Esophagus muscularis mucosa (tissue), 4 donors: ENCODE measurements around the gene CACNA1S. TPM values are rescaled to one million over a fixed set of nuclear protein-coding genes. Genes with fewer than 3 reads are reported as not detected.

Experiments used
- DNase-seq: peaks from one replicate; pipeline ENCODE4 v3.0.0-alpha.2; 2017; ENCODE audit errors: extremely low spot score
- H3K27ac ChIP-seq, 4 donors: fragments of 200-600 bp; sonication (generic); replicated peaks in 1 of 4; 1 replicate in 3 of 4; 2 replicates in 1 of 4; pipeline ENCODE4 v1.5.1; 2016 to 2019; ENCODE audit warnings: mild to moderate bottlenecking in 1 of 4
- H3K27me3 ChIP-seq, 4 donors: fragments of 200-600 bp; sonication (generic); one replicate each; pipeline versions ENCODE4 v1.5.1 to v1.6.0; 2016 to 2019
- H3K36me3 ChIP-seq, 4 donors: fragments of 200-600 bp; sonication (generic); one replicate each; pipeline ENCODE4 v1.5.1; 2016 to 2019
- H3K4me1 ChIP-seq, 4 donors: fragments of 200-600 bp; sonication (generic); one replicate each; pipeline ENCODE4 v1.5.1; 2016 to 2019
- H3K4me3 ChIP-seq, 4 donors: fragments of 200-600 bp; sonication (generic); 1 replicate in 2 of 4; 2 replicates in 2 of 4; pipeline ENCODE4 v1.5.1; 2016 to 2019; ENCODE audit warnings: mild to moderate bottlenecking in 4 of 4, moderate library complexity in 1 of 4
- H3K9me3 ChIP-seq, 4 donors: fragments of 200-600 bp; sonication (generic); 1 replicate in 3 of 4; 2 replicates in 1 of 4; pipeline ENCODE4 v1.5.1; 2016 to 2019
- EP300 ChIP-seq: sonication (generic); formaldehyde crosslinking; IDR thresholded peaks from one replicate; pipeline ENCODE4 v1.6.1; 2017; ENCODE audit warnings: antibody characterized with exemption
- POLR2A ChIP-seq: fragments of 450-650 bp; IDR thresholded peaks from one replicate; pipeline ENCODE4 v1.6.1; 2017; ENCODE audit warnings: antibody characterized with exemption, moderate library complexity, mild to moderate bottlenecking, low read depth
- POLR2AphosphoS5 ChIP-seq, 2 donors: sonication (generic); formaldehyde crosslinking; IDR thresholded peaks; one replicate each; pipeline ENCODE4 v1.6.1; 2017; ENCODE audit warnings: antibody characterized with exemption in 2 of 2
- whole genome bisulfite sequencing: methylation state at CpG from one replicate; pipeline ENCODE4 v1.1.5; 2018; 5-methylcytosine and 5-hydroxymethylcytosine counted together
- intact Hi-C: fragments of 100-400 bp; cut with DNase I; formaldehyde crosslinking; loops from one replicate; pipeline ENCODE4 v1.15.1; 2023
- total RNA-seq, 4 donors: library from RNA; depleted of rRNA; stranded (reverse); fragments of >200 nt; gene quantifications; one replicate each; pipeline versions ENCODE4 v1.1.0 to v1.2.1, GENCODE V29; 2016
- TF ChIP-seq, protein P1 (sequence below), 3 experiments: fragments of 200-600 bp in 2 of 3; fragments of 450-650 bp in 1 of 3; sonication (generic) in 2 of 3; IDR thresholded peaks; one replicate each; pipeline ENCODE4 v1.5.1; 2017 to 2019; ENCODE audit warnings: antibody characterized with exemption in 3 of 3, mild to moderate bottlenecking in 2 of 3, moderate library complexity in 1 of 3

Gene CACNA1S
- total RNA-seq, 4 donors from 2014 or later, result not detected

DNA sequence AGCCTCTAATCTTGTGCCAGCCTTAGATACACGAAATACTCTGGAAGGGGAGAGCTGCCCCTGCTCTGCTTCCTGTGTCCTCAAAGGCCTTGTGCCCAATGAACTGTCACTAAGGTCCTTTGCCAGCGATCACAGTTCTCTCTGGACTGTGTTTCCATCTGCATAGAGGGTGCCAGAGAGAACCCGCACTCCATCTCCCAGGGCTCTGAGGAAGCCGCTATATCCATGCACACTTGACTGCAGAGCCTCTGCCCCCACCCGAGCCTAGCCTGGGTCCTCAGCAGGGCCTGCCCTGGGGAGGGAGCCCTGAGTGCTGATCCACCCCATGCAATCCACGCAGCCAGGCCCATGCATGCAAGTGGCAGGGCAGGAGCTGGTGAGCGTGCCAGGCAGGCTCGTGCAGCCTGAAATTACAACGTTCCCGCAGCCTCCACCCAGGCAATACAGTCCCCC lies 58.1 kb downstream of the CACNA1S start:
- Histone ChIP-seq H3K27ac (no peak overlapping the region), H3K27me3 (no peaks in the 10 kb centered on the region), H3K36me3 (no peaks in the 10 kb centered on the region), H3K4me1 (peaks cover 9 to 51% (median 43%) of the 10 kb centered on the region in 4 donors), H3K4me3 (no peak overlapping the region), H3K9me3 (no peaks in the 10 kb centered on the region)
- WGBS, result 68% methylated on average over 10 of the region's 10 CpGs
- intact Hi-C loops, result no loop called here
- no peak for DNase-seq
- TF ChIP-seq POLR2A (no peak), POLR2AphosphoS5 (IDR thresholded peaks at IDR 0.05) (no peak), EP300 (no peak)
- TF ChIP-seq, protein P1, sequence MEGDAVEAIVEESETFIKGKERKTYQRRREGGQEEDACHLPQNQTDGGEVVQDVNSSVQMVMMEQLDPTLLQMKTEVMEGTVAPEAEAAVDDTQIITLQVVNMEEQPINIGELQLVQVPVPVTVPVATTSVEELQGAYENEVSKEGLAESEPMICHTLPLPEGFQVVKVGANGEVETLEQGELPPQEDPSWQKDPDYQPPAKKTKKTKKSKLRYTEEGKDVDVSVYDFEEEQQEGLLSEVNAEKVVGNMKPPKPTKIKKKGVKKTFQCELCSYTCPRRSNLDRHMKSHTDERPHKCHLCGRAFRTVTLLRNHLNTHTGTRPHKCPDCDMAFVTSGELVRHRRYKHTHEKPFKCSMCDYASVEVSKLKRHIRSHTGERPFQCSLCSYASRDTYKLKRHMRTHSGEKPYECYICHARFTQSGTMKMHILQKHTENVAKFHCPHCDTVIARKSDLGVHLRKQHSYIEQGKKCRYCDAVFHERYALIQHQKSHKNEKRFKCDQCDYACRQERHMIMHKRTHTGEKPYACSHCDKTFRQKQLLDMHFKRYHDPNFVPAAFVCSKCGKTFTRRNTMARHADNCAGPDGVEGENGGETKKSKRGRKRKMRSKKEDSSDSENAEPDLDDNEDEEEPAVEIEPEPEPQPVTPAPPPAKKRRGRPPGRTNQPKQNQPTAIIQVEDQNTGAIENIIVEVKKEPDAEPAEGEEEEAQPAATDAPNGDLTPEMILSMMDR (IDR thresholded peaks at IDR 0.05), result no peak

DNA sequence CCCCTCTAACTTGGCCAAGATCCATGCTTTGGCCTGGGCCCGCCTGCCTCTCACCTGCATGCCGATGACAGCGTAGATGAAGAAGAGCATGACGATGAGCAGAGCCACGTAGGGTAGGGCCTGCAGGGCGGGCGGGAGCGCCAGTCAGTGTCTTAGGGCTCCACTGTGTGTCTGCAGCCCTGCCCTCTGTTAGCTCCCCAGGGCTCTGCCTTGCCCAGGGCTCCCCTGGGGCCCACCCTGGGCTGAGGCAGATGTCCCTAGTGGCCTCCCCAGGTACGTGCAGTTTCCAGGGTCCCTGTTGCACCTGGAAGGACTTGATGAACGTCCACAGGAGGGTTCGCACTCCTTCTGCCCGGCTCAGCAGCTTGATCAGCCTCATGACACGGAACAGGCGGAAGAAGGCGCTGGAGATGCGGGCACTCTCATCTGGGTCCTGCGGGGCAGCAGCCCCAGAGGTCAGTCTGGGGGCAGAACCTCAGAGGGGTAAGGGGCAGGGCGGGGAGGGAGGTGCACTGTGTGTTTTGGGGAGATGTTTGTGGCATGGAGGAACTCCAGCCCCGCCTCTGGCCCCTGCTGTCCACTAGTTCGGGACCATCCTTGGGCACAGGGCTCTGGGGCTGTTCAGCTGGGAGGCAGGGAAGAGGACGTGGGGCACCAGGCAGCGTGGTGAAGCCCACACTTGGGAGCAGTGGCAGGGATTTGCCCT lies 58.9 kb downstream of the CACNA1S start:
- TF ChIP-seq, protein P1 (IDR thresholded peaks at IDR 0.05), result no peak
- no peak for TF ChIP-seq EP300
- TF ChIP-seq POLR2A, result no peak
- TF ChIP-seq POLR2AphosphoS5 (IDR thresholded peaks at IDR 0.05), result no peak
- no peaks in the 10 kb centered on the region for H3K9me3 ChIP-seq
- H3K4me3 ChIP-seq, result no peak overlapping the region
- intact Hi-C loops, result no loop called here
- no peak for DNase-seq
- H3K36me3 ChIP-seq, result no peaks in the 10 kb centered on the region
- H3K27ac ChIP-seq, result no peak overlapping the region
- H3K4me1 ChIP-seq, result peaks cover 9 to 51% (median 43%) of the 10 kb centered on the region in 4 donors
- H3K27me3 ChIP-seq, result no peaks in the 10 kb centered on the region
- WGBS, result 94% methylated on average over 19 of the region's 22 CpGs

DNA sequence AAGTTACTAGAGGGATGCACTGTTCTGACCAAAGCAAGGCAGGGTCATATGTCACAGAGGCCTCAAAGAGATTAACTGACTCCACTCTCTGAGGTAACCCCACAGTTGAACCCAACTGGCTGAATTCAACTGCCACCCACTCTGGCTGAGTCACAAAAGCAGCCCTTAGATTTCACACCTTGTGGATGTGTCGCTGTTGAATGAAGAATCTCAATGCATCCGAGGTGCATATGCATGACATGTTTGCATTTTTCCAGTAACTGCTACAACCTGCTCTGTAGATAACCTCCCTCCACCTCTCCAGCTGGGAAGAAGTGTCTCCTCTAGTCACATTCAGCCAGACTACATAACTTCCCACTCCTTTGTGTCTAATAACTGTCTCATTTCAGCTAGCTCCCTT lies 60.8 kb downstream of the CACNA1S start:
- H3K4me3 ChIP-seq, result no peak overlapping the region
- intact Hi-C loops, result no loop called here
- 100% methylated on average over 1 of the region's 2 CpGs for WGBS

DNA sequence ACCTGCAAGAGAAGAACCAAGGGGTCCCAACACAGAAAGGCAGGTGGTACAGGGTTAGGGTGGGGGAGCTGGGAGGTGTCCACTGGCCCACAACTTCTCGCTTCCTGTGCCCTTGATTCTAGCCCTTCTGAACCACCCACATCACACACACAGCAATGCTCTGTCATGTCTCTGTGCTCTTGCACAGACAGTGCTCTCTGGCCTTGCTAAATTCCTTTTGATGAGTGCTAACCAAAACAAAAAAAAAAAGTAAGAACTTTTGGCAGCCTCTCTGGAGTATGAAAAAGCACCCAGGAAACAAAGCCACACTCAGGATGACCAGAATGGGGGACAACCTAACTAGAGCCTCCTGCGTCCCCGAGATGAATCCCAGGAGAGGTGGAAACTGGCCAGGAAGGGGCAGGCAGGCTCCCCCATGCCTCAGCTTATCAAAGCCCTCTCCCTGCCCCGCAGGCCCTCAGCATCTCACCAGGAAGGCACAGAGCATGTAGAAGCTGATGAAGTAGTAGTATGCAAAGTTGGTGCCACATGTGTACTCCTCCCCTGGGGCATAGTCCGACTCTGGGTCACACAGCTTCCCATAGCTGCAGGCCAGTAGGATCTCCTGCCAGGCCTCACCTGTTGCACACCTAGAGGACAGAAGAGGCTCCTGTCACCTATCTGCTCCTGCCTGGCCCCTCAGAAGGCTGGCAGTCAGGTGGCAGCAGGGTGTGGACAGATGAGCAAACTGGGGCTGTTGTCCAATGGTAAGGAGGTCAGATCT lies 61.5 kb downstream of the CACNA1S start:
- Histone ChIP-seq H3K4me1 (peaks cover 3 to 34% (median 27%) of the 10 kb centered on the region in 4 donors), H3K9me3 (no peaks in the 10 kb centered on the region), H3K36me3 (no peaks in the 10 kb centered on the region), H3K27me3 (no peaks in the 10 kb centered on the region), H3K4me3 (no peak overlapping the region), H3K27ac (no peak overlapping the region)
- intact Hi-C loops, result no loop called here
- 66% methylated on average over 4 of the region's 5 CpGs for WGBS
- DNase-seq, result no peak
- TF ChIP-seq, protein P1 (IDR thresholded peaks at IDR 0.05), result no peak
- TF ChIP-seq EP300 (no peak), POLR2A (no peak), POLR2AphosphoS5 (IDR thresholded peaks at IDR 0.05) (no peak)

More for the DNA sequence above, 60.8 kb downstream of the CACNA1S start:
- Histone ChIP-seq H3K27ac (no peak overlapping the region), H3K36me3 (no peaks in the 10 kb centered on the region), H3K27me3 (no peaks in the 10 kb centered on the region), H3K9me3 (no peaks in the 10 kb centered on the region), H3K4me1 (peaks cover 7 to 41% (median 34%) of the 10 kb centered on the region in 4 donors)
- DNase-seq, result no peak
- TF ChIP-seq, protein P1 (IDR thresholded peaks at IDR 0.05), result no peak
- TF ChIP-seq POLR2A (no peak), POLR2AphosphoS5 (IDR thresholded peaks at IDR 0.05) (no peak), EP300 (no peak)
